Transverse colon (tissue), 4 donors: ENCODE measurements around the gene VPS33A. TPM values are rescaled to one million over a fixed set of nuclear protein-coding genes. Genes with fewer than 3 reads are reported as not detected.

Source experiments
- DNase-seq: peaks from one replicate; pipeline ENCODE4 v3.0.0-alpha.2; 2019
- H3K27ac ChIP-seq, 4 donors: fragments of 200-600 bp; sonication (generic); 2 replicates each; pipeline ENCODE4 v1.5.1; 2016 to 2018; ENCODE audit warnings: inconsistent platforms in 4 of 4
- H3K27me3 ChIP-seq: fragments of 200-600 bp; sonication (generic); 2 replicates; pipeline ENCODE4 v1.5.1; 2017; ENCODE audit warnings: inconsistent platforms
- H3K36me3 ChIP-seq, 4 donors: fragments of 200-600 bp; sonication (generic); 2 replicates each; pipeline ENCODE4 v1.5.1; 2017 to 2019; ENCODE audit warnings: inconsistent platforms in 4 of 4
- H3K4me1 ChIP-seq, 4 donors: fragments of 200-600 bp; sonication (generic); 2 replicates each; pipeline ENCODE4 v1.5.1; 2017 to 2020; ENCODE audit warnings: inconsistent platforms in 4 of 4
- H3K4me3 ChIP-seq, 4 donors: fragments of 200-600 bp; sonication (generic); 1 replicate in 1 of 4; 2 replicates in 3 of 4; pipeline versions ENCODE4 v1.5.1 to v1.6.1; 2017 to 2019; ENCODE audit warnings: inconsistent platforms in 4 of 4
- H3K9me3 ChIP-seq, 2 donors: fragments of 200-600 bp; sonication (generic); 2 replicates each; pipeline ENCODE4 v1.5.1; 2017 to 2019; ENCODE audit warnings: inconsistent platforms in 2 of 2
- CTCF ChIP-seq, 5 experiments: fragments of 200-600 bp in 3 of 5; fragments of 450-650 bp in 2 of 5; sonication (generic) in 3 of 5; IDR thresholded peaks; 1 replicate in 2 of 5; 2 replicates in 3 of 5; pipeline ENCODE4 v1.5.1; 2016 to 2017; ENCODE audit warnings: antibody characterized with exemption in 5 of 5, inconsistent platforms in 3 of 5, mild to moderate bottlenecking in 2 of 5, moderate library complexity in 1 of 5
- EP300 ChIP-seq: sonication (generic); formaldehyde crosslinking; IDR thresholded peaks from one replicate; pipeline ENCODE4 v1.6.1; 2017; ENCODE audit warnings: antibody characterized with exemption, low read depth
- POLR2A ChIP-seq: fragments of 450-650 bp; IDR thresholded peaks from one replicate; pipeline ENCODE4 v1.6.1; 2016; ENCODE audit warnings: antibody characterized with exemption, mild to moderate bottlenecking, moderate library complexity
- POLR2AphosphoS5 ChIP-seq, 3 donors: sonication (generic); formaldehyde crosslinking; IDR thresholded peaks; one replicate each; pipeline ENCODE4 v1.6.1; 2016; ENCODE audit warnings: antibody characterized with exemption in 3 of 3
- WGBS, 2 donors: methylation state at CpG; one replicate each; pipeline ENCODE4 v1.1.5; 2018; ENCODE audit warnings: low coverage in 1 of 2; 5-methylcytosine and 5-hydroxymethylcytosine counted together
- in situ Hi-C, 4 donors: fragments of 200-750 bp; cut with MboI; loops; one replicate each; pipeline versions ENCODE4 v1.15.0 to v1.15.1; 2017; ENCODE audit warnings: low sequenced_read_pairs in 3 of 4, low pct_ligation_motif_present in 1 of 4, low pct_unique_long_range_greater_than_20kb in 1 of 4
- intact Hi-C: fragments of 100-400 bp; cut with DNase I; formaldehyde crosslinking; loops from one replicate; pipeline ENCODE4 v1.15.1; 2023; ENCODE audit warnings: low total_unique reads
- total RNA-seq, 4 donors: library from RNA; depleted of rRNA; stranded (reverse); fragments of >200 nt; gene quantifications; one replicate each; pipeline ENCODE4 v1.1.0, GENCODE V29; 2016

VPS33A gene
- total RNA-seq, 4 donors from 2014 or later, result 2.2 to 18.7 (median 16.3) TPM

GRCh38 chr12:122195405-122195804 is 70.9 kb downstream of the VPS33A start:
- no peak for DNase-seq
- Histone ChIP-seq H3K4me1 (peaks cover 0 to 2% (median 0%) of the 10 kb centered on the region in 4 donors), H3K9me3 (no peaks in the 10 kb centered on the region), H3K4me3 (no peak overlapping the region), H3K27me3 (peaks cover 32% of the 10 kb centered on the region), H3K36me3 (no peaks in the 10 kb centered on the region), H3K27ac (peak overlapping the region in 1 of 4 donors; percentile 36)
- 88 to 91% methylated on average over 2 to 4 of the region's 4 CpGs for WGBS, 2 donors
- no peak for TF ChIP-seq POLR2AphosphoS5 (IDR thresholded peaks at IDR 0.05)
- TF ChIP-seq CTCF (IDR thresholded peaks at IDR 0.05), result no peak
- no peak for TF ChIP-seq EP300
- TF ChIP-seq POLR2A, result no peak
- intact Hi-C loops (no loop called here), in situ Hi-C loops (loop anchor here in 2 of 4 donors (10.0 to 25.0 kb wide), 2 partner anchors 141 to 283 kb away; partner anchors contain the start of gene CFAP251 (in 1 of the 2))

- no peaks in the 10 kb centered on the region for H3K4me1 ChIP-seq
- in situ Hi-C loops (loop anchor here in 2 of 4 donors (10.0 to 25.0 kb wide), 2 partner anchors 140 to 283 kb away; partner anchors contain the start of gene CFAP251 (in 1 of the 2)), intact Hi-C loops (no loop called here)
- no peak for DNase-seq
- WGBS, 2 donors, result 57 to 64% methylated on average over 1 of the region's 1 CpG
- peak overlapping the region in 2 of 4 donors; percentile 30 to 36 for H3K27ac ChIP-seq
- no peaks in the 10 kb centered on the region for H3K36me3 ChIP-seq
- H3K27me3 ChIP-seq, result peaks cover 26% of the 10 kb centered on the region
- H3K9me3 ChIP-seq, result no peaks in the 10 kb centered on the region
- no peak for TF ChIP-seq EP300
- no peak for TF ChIP-seq POLR2A
- TF ChIP-seq CTCF (IDR thresholded peaks at IDR 0.05), result no peak
- no peak for TF ChIP-seq POLR2AphosphoS5 (IDR thresholded peaks at IDR 0.05)
- H3K4me3 ChIP-seq, result no peak overlapping the region
Observed at GRCh38 chr12:122194804-122195203, 71.5 kb downstream of the VPS33A start.

GRCh38 chr12:122192441-122192840 is 73.9 kb downstream of the VPS33A start:
- Histone ChIP-seq H3K36me3 (no peaks in the 10 kb centered on the region), H3K27ac (no peak overlapping the region), H3K27me3 (peaks cover 2% of the 10 kb centered on the region), H3K9me3 (no peaks in the 10 kb centered on the region), H3K4me1 (no peaks in the 10 kb centered on the region), H3K4me3 (no peak overlapping the region)
- in situ Hi-C loops, result loop anchor here in 2 of 4 donors (10.0 to 25.0 kb wide), 2 partner anchors 138 to 280 kb away; partner anchors contain the start of gene CFAP251 (in 1 of the 2)
- TF ChIP-seq POLR2AphosphoS5 (IDR thresholded peaks at IDR 0.05), result no peak
- no peak for TF ChIP-seq POLR2A
- TF ChIP-seq EP300, result no peak
- no peak for TF ChIP-seq CTCF (IDR thresholded peaks at IDR 0.05)
- no peak for DNase-seq
- 78% methylated on average over 11 of the region's 11 CpGs; no CpG with 5 or more reads in 1 of the 2 donors for WGBS, 2 donors
- intact Hi-C loops, result no loop called here

- in situ Hi-C loops (loop anchor here in 2 of 4 donors (10.0 to 25.0 kb wide), 2 partner anchors 136 to 279 kb away; partner anchors contain the start of gene CFAP251 (in 1 of the 2)), intact Hi-C loops (no loop called here)
- Histone ChIP-seq H3K27ac (no peak overlapping the region), H3K4me1 (no peaks in the 10 kb centered on the region), H3K9me3 (no peaks in the 10 kb centered on the region), H3K27me3 (no peaks in the 10 kb centered on the region), H3K36me3 (no peaks in the 10 kb centered on the region), H3K4me3 (no peak overlapping the region)
- WGBS, 2 donors, result 11 to 64% methylated on average over 3 to 18 of the region's 18 CpGs
- TF ChIP-seq POLR2A (no peak), CTCF (IDR thresholded peaks at IDR 0.05) (peak; percentile 70 to 84 (median 81))
- DNase-seq, result peak; percentile 84
Observed at GRCh38 chr12:122190842-122191668, 75.2 kb downstream of the VPS33A start.
